Measurements from ENCODE around the gene FBXL3.
"Not testable (repeated sequence)": the region's sequence is repeated elsewhere in the genome, so short reads cannot be mapped to it uniquely, and the experiment has no call there.

Gene FBXL3

DNA sequence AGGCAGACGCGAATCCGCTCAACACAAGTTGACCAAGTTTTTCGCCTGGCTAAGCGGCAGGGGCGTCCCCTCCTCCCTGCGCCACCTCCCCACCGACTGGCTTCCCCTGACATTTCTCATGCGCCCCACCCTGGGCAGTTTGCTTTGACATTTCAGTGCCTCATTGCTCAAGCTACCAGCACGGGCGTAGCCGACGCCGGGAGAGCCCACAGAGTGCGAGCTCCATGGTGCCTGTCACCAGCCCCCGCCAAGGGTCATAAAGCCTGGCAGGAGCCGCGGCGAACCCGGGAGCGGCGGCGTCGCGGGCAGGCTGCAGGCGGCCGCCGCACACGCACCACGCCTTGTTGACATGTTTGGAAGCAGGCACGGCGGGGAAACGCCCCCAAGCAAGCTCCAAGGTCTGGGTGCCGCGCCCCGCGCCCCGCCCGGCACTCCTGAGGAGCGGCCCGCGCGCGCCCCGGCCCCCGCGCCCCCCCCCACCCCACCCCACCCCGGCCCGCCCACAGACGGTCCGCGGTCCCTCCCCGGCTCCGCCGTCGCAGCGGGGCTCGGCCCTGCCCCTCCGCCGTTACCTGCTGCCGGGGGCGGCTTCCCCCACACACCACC, 601 bp downstream of the FBXL3 start:
- DNase-seq (ENCODE audit: low spot score): peak; percentile 40

DNA sequence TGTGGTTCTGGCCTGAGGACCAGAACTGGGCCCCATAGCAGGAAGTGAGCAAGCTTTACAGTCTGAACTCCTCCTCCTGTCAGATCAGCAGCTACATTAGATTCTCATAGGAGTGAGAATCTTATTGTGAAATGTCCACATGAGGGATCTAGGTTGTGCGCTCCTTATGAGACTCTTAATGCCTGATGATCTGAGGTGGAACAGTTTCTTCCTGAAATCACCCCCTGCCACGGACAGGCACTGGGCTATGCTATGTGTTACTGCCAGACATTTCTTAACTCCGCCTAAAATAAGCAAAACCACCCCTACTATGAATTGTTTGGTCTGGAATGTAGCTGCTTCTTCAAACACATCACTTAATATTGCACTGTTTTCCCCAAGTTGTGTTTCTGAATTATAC, 4.6 kb downstream of the FBXL3 start:
- no peak for DNase-seq (ENCODE audit: low spot score)

DNA sequence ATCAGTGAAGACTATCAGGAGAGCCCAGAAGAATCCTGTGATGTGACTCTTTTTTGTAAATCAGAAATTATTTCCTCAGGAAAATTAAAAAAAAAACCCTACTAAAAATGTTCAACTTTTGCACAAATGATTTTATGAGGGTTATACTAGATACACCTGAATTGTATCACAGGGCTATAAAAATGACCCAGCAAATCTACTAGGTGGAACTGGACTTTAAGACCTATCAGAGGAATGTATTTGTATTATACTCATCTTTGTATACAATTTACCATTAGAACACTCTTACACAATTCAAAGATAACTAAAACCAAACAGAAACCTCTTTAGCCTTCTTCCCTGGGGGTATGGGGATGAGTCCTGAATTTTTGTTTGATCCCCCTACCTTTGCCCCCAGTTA, 7.2 kb downstream of the FBXL3 start:
- no peak for DNase-seq (ENCODE audit: low spot score)

DNA sequence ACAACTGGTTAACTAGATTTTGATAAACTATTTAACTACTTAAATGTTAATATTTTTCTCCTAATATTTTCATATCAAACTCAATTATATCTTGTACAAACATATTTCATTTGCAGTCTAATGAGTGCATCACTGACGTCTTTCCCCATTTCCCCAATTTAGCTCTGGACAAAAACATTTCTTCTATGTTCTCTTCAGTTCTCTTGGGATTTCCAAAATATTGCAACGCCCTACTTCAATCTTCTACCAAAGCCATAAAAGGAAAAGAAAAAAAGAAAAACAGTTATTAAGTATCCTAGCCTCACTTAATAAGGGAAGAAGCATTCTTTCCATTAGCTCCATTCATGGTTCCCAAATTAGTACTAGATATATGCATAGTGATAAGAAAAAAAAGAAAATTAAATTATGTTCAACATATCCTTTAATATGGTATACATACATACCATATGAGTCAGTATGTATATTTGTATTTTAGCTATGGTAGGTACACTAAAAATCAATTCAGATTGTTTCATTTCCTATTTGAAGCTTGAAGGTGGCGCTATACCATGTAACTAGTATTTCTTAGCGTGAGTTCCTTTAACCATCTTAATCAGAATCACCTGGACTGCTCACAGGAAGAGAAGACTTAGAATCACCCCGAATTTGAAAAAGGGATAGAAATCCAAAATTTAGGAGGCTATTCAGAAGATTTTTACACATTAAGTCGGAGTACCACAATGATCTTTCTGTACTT, 9.9 kb downstream of the FBXL3 start:
- DNase-seq (ENCODE audit: low spot score): no peak

DNA sequence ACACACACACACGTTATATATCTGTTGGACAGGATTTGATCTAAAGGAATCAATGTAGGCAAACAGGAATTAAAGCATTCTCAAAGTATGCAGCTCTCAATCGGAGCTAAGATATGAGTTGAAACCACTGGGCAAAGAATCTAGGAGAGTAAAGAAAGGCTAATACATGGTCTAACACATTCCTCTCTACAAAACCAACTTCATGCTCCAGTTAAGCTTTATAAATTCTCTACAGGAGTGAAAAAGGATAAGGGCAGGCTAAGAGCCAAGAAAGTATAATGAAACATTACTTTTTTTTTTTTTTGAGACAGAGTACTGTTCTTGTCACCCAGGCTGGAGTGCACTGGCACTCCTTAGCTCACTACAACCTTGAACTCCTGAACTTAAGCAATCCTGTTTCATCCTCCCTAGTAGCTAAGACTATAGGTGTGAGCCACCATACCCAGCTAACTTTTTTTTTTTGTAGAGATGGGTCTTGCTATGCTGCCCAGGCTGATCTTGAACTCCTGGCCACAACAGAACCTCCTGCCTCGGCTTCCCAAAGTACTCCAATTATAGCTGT, 10.6 kb downstream of the FBXL3 start:
- DNase-seq (ENCODE audit: low spot score): no peak

DNA sequence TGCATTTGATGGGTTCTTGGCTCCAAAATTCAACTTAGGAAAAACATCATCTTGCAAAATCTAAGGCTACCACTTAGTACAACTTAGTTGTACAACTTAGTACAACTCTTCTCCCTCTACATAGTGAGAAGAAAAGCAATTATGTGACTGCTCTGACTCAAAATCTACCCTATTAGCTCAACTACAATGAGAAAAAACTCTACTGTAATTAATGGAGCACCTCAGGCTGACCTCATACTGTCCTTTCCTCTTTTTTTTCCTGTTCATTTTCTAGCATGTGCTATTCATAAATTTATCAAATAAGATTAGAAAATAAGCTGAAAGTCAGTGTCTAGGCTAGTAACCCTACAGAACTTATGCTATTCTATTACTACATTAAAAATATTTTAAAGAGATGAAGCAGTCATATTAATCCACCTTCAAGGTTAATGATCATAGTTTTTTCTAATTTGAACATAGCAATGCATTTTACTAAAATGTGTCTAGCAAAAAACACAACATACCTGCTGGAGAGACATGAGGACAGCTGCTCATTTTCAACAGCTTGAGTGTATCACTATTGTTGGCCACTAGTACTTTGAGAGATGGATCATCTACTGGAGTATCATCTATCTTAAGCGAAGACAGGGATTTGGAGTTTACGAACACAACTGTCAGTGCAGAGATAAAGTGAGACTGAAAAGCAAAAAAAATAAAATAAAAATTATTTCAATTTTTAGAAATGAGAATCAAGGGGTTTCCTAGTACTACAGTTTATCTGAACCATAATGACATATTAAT, 11.9 kb downstream of the FBXL3 start:
- no peak for DNase-seq (ENCODE audit: low spot score)

DNA sequence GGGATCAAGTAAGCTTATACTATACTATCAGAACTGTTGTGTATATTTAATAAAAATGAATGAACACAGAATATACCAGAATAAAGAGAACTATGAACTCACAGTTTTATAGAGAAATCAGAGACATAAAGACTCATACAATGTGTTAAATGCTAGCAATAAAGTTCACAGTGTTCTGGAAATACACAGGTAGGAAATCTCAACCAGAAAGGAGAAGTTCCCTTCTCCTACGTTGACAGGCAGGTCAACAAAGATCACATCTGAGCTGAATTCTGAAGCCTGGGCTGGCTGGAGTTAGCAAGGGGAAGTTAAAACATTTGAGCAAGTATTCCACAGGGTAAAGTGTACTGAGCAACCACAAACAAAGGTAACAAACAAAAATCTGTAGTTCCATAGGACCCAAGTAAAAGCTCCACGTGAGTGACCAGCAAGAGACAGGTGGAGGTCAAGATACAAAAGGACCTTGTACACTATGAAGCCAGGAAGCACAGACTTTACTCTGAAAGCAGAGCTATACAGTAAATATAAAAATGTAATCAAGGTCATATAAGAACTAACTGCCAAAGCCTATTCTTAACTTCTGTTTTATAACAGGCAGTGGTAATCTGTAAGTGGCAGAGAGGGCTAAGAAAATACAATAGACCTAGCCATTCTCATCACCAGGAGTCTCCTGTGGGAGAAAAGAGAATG, 13.0 kb downstream of the FBXL3 start:
- DNase-seq (ENCODE audit: low spot score): no peak

DNA sequence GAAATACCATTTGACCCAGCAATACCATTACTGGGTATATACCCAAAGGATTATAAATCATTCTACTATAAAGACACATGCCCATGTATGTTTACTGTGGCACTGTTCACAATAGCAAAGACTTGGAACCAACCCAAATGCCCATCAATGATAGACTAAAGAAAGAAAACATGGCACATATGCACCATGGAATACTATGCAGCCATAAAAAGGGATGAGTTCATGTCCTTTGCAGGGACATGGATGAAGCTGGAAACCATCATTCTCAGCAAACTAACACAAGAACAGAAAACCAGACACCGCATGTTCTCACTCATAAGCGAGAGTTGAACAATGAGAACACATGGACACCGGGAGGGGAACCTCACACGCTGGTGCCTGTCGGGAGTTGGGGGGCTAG, 17.2 kb downstream of the FBXL3 start:
- not testable (repeated sequence) for DNase-seq (ENCODE audit: low spot score)

DNA sequence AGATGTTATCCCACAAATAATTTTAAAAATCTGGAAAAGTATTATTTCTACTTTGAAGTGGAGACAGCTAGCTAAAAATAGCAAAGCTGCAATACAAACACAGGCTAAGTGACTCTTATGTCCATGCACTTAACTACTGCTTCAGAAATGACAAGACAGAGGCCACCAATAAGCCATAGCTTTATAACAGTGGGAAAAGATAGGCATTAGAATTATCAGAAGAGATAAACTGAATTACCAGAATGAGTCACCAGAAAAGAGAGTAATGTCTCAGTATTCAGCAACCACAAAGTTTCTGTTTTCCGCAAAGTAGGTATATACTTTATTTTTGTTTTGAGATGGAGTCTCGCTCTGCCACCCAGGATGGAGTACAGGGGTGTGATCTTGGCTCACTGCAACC, 17.9 kb downstream of the FBXL3 start:
- DNase-seq (ENCODE audit: low spot score): no peak

DNA sequence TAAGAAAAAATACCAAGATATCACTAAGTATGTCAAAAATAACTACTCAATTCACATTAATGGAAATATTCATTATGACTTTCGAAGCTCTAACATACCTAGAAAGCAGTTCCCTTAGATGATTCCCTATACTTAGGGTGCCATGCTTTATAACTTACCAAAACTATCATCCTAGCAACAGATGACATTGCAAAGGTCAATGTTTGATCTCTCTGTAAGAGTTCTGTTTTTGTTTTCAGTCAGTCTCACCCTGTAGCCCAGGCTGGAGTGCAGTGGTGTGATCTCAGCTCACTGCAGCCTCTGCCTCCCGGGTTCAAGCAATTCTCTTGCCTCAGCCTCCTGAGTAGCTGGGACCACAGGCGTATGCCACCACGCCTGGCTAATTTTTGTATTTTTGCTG, 18.6 kb downstream of the FBXL3 start:
- not testable (repeated sequence) for DNase-seq (ENCODE audit: low spot score)

DNA sequence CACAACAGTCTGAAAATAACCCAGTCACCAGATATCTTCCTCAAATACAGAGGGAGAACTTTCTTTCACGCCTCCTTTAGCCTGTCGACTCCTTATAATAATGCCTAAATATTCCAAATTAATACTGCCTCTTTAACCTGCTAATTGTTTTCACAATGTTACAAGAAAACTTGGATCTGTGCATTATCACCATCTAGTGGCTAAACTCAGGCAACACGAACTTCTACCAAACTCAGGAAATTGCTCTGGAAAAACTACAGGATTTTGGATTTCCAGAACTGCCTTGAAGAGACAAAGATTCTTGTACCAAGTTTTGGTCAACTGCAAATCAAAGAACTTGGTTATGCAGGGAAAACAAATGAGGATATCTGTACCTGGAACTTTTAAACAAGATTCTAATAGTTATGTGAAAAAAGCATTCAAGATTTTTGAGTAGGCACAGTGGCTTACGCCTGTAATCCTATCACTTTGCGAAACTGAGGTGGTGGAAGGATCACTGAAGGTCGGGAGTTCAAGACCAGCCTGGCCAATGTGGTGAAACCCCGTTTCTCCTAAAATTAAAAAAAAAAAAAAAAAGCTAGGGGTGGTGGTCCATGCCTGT, 24.3 kb downstream of the FBXL3 start:
- no peak for DNase-seq (ENCODE audit: low spot score)

DNA sequence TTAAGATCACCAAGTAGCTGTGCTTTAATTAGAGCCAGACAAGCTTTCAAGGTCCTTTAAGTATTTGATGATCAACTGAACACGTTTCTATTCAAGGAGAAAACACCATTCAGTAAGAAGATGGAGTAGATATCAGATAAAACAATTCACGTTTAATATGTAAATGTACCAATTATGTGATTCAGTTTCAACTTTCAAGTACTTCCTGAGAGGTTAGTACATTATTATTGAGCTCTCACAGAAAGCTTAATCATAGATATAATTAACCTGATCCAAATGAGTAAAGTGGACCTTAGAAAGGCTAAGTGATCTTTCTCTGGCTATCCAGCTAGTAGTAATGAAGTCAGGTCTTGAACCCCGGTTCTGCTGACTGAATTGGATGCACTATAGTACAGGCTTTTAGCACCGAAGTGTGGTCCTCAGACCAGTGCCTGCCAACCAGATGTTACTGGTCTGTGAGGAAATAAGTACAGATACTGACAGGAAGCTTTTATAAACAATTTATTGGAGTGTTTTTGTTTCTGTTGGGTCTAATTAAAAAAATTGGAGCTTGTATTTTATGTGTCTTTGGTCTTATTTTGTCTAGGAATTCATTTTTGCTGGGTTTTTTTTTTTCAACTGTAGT, 24.9 kb downstream of the FBXL3 start:
- DNase-seq (ENCODE audit: low spot score): no peak

DNA sequence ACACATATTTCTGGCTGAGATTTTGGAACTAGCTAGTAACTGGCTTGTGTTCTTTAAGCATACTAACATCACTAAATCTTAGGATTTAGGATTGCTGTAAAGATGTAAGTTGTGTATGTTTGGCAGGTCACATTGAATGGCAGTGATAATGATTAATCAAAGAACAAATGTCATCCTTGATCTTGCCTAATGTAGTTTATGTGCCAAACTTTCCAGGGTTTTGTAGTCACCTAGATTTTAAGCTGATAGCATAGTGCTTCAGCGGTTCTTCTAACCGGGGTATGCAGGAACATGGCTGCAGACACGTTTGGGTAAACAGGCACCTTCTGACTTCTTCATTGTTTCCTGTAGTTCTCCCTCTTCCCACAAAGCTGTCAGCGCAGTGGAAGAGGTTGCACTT, 25.4 kb downstream of the FBXL3 start:
- no peak for DNase-seq (ENCODE audit: low spot score)

DNA sequence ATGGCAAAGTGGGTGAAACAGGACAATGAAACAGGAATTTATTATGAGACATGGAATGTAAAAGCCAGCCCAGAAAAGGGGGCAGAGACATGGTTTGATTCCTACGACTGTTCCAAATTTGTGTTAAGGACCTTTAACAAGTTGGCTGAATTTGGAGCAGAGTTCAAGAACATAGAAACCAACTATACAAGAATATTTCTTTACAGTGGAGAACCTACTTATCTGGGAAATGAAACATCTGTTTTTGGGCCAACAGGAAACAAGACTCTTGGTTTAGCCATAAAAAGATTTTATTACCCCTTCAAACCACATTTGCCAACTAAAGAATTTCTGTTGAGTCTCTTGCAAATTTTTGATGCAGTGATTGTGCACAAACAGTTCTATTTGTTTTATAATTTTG, 26.5 kb downstream of the FBXL3 start:
- DNase-seq (ENCODE audit: low spot score): no peak

DNA sequence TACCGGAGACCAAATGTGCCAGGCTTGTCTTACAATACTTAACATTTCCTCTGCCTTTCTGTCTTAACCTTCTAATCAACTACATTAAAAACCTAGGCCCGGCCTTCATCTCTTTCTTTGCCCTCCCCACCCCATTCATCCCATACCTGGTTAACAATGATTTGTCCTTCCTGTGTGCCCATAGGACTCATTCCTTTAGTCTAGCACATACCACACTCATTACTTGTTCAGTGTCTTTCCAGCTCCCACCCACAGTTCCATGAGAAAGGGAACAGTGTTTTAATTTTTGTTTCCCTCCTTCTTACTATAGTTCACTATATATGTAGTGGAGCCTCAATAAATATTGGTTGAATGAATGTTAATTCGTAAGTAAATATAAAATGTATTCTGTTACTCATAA, 32.7 kb downstream of the FBXL3 start:
- DNase-seq (ENCODE audit: low spot score): no peak

DNA sequence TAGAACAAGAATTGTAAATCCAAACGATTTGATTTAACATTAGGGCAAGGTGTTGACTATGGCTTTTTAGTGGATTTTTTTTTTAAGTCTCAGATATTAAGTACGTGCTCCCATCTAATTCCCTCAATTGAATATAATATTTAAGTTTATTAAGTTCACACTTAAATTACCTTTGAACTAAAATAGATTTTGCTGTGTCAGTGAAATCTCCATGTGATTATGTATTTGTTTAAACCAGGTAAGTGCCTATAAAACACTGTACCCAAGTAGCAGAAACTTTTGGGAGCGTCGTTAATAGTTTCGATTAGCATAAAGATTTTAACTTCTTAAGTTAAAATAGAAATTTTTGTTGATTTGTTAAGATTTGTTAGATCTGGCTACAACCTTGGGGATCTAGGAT, 33.5 kb downstream of the FBXL3 start:
- no peak for DNase-seq (ENCODE audit: low spot score)

DNA sequence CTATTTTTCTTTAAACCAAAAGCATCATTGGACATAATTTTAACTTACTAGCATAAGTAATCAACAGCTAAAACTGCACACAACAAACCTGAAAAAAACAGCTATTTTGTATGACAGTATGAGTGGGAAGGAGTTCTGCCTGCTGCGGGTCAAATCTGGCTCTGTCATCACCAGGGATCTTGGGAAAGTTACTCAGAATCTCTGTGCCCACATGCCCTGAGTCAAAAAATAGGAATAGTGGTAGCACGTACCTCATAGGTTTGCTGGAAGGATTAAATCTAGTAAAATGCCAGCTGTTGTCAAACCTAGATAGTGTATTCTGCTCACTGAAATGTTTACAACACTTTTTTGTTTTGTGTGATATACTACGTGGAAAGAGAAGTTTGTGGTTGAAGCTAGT, 33.9 kb downstream of the FBXL3 start:
- no peak for DNase-seq (ENCODE audit: low spot score)

DNA sequence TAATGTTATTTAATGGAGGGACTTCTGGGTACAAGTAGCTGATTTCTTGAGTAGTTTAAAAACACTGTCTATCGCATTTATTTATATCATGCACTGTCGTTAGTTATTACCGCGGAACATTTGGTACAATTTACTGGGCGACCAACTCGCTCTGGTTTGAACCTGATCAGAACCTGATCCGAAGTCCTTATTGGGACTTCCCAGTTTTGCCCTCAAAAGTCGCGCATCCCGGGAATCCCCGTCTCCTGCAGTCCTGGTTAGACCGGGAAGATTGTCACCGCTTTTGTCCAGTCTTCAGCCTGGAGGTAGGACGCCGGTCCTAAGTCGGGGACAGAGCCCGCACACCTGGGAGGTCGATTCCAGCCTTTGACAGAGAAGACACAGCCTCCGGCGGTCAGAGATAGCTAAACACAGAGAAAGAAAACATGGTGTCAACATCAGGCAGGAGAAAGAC, 34.4 kb downstream of the FBXL3 start:
- no peak for DNase-seq (ENCODE audit: low spot score)

DNA sequence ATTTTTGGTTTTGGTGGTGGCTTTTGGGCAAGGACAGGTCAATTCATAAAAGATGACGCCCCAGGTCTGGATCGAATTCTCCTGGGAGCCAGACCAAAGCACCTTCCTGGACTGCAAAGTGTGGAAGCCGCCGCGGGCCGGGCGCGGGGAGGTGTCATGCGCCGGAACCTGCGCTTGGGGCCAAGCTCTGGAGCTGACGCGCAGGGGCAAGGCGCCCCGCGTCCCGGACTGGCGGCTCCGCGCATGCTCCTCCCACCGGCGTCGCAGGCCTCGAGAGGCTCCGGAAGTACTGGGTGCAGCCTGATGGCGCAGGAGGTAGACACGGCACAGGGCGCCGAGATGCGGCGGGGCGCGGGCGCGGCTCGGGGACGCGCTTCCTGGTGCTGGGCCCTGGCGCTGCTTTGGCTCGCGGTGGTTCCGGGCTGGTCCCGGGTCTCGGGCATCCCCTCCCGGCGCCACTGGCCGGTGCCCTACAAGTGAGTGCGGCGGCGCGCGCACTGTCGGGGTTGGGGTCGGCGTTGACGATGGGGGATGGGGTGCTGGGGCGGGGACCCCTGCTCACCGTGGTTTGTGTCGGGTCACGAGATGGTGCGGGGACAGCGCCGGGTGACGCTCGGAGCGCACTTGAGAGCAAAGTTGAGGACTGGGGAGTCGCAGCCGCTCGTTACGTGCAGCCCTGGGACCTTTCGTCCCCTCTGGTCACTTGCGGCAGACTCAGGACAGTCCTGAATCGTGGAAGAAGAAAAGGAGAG, 35.0 kb downstream of the FBXL3 start, which contains the start of gene CLN5:
CLN5 (plus strand) TSS at position 286 of the 752 bp plus-strand sequence; CDS start at position 304, 18 bp downstream.
- peak; percentile 75 for DNase-seq (ENCODE audit: low spot score)

DNA sequence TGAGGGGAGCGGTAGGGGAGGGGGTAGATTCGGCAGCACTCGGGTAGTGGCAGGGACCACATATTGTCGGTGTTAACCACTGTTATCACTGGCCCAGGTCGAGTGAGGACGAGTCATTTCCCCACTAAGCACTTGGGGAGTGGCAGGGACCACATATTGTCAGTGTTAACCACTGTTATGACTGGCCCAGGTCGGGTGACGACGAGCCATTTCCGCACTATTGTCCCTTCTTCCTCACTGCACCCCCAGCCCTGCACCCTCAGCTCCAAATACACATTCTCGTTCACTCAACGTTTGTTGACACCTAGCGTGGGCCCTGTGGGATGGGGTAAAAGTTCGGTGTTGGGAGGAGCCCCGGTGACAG, 35.5 kb downstream of the FBXL3 start:
- no peak for DNase-seq (ENCODE audit: low spot score)

DNA sequence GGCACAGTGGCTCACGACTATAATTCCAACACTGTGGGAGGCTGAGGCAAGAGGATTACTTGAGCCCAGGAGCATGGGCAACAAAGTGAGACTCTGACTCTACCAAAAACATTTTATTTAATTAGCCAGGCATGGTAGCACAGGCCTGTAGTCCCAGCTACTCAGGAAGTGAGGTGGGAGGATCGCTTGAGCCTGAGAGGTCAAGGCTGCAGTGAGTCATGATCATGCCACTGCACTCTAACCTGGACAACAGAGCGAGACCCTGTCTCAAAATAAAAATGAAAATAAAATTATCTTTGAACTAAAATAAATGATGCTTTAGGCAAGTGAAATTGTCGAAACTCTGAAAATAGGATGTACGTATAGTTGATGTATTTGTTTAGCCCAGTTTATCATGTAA, 43.3 kb downstream of the FBXL3 start:
- no peak for DNase-seq (ENCODE audit: low spot score)
